Measurements from ENCODE around the gene SPAG16.

GRCh38 chr2:214220251-214220650 is 936.0 kb downstream of the SPAG16 start:
- TF ChIP-seq GABPA (IDR thresholded peaks at IDR 0.05; ENCODE audit: low read depth) (no peak), YY1 (IDR thresholded peaks at IDR 0.05; ENCODE audit: low read depth) (no peak), EZH2phosphoT487 (IDR thresholded peaks at IDR 0.05; ENCODE audit: borderline replicate concordance, low read depth) (no peak), RAD21 (IDR thresholded peaks at IDR 0.05; ENCODE audit: low read length) (no peak)
